Activated CD8-positive, alpha-beta memory T cell treated with anti-CD3 and anti-CD28 coated beads, Interleukin-2, amount 50 U/mL, for 4 hours (primary cell): ENCODE data around the gene NMNAT2.
"Not testable (repeated sequence)": the region's sequence is repeated elsewhere in the genome, so short reads cannot be mapped to it uniquely, and the experiment has no call there.

Source experiments
- DNase-seq: peaks from one replicate; pipeline ENCODE4 v3.0.0-alpha.2; 2020

The NMNAT2 gene

GRCh38 chr1:183416850-183417771 lies 1.1 kb downstream of the NMNAT2 start:
- peak; percentile 25 for DNase-seq

- DNase-seq = no peak
These were observed 3.8 kb downstream of the NMNAT2 start for GRCh38 chr1:183414365-183414764.

GRCh38 chr1:183411091-183411490 lies 7.1 kb downstream of the NMNAT2 start:
- DNase-seq = no peak

- DNase-seq = no peak
These were observed 10.2 kb downstream of the NMNAT2 start for GRCh38 chr1:183407961-183408360.

- DNase-seq = no peak
These were observed 10.7 kb downstream of the NMNAT2 start for GRCh38 chr1:183407474-183407873.

- no peak for DNase-seq
These were observed 13.7 kb downstream of the NMNAT2 start for GRCh38 chr1:183404476-183404875.

GRCh38 chr1:183403498-183403897 lies 14.7 kb downstream of the NMNAT2 start:
- DNase-seq = no peak

- DNase-seq = not testable (repeated sequence)
These were observed 16.6 kb downstream of the NMNAT2 start for GRCh38 chr1:183401565-183401964.

GRCh38 chr1:183394435-183394834 lies 23.7 kb downstream of the NMNAT2 start:
- no peak for DNase-seq

- DNase-seq = no peak
These were observed 26.3 kb downstream of the NMNAT2 start for GRCh38 chr1:183391863-183392262.

GRCh38 chr1:183390561-183390960 lies 27.6 kb downstream of the NMNAT2 start:
- no peak for DNase-seq

GRCh38 chr1:183388735-183389134 lies 29.4 kb downstream of the NMNAT2 start:
- DNase-seq = no peak

GRCh38 chr1:183385340-183386144 lies 32.6 kb downstream of the NMNAT2 start:
- DNase-seq = no peak

- DNase-seq = no peak
These were observed 38.2 kb downstream of the NMNAT2 start for GRCh38 chr1:183379951-183380350.

- no peak for DNase-seq
These were observed 42.8 kb downstream of the NMNAT2 start for GRCh38 chr1:183375381-183375780.

GRCh38 chr1:183374825-183375224 lies 43.4 kb downstream of the NMNAT2 start:
- DNase-seq = no peak

- DNase-seq = no peak
These were observed 45.5 kb downstream of the NMNAT2 start for GRCh38 chr1:183372586-183373230.

- DNase-seq = no peak
These were observed 47.7 kb downstream of the NMNAT2 start for GRCh38 chr1:183370399-183371058.

- DNase-seq = no peak
These were observed 49.7 kb downstream of the NMNAT2 start for GRCh38 chr1:183368213-183369108.

GRCh38 chr1:183366116-183366515 lies 52.1 kb downstream of the NMNAT2 start:
- DNase-seq = no peak

GRCh38 chr1:183365676-183366075 lies 52.5 kb downstream of the NMNAT2 start:
- no peak for DNase-seq

GRCh38 chr1:183365093-183365492 lies 53.1 kb downstream of the NMNAT2 start:
- no peak for DNase-seq
